GM23248 (cell line): Measurements from ENCODE around the gene R3HDM4.

Experiments used
- EZH2 ChIP-seq: fragments of 200-600 bp; sonication (generic); IDR thresholded peaks from 2 replicates; pipeline ENCODE4 v1.6.1; 2018; ENCODE audit warnings: antibody characterized with exemption, mild to moderate bottlenecking; ENCODE audit not compliant: insufficient read depth, poor library complexity, severe bottlenecking
- EZH2phosphoT487 ChIP-seq: fragments of 200-600 bp; sonication (generic); IDR thresholded peaks from 2 replicates; pipeline ENCODE4 v1.6.1; 2018; ENCODE audit warnings: antibody characterized with exemption, moderate library complexity, mild to moderate bottlenecking, low read depth; ENCODE audit not compliant: insufficient read depth

DNA sequence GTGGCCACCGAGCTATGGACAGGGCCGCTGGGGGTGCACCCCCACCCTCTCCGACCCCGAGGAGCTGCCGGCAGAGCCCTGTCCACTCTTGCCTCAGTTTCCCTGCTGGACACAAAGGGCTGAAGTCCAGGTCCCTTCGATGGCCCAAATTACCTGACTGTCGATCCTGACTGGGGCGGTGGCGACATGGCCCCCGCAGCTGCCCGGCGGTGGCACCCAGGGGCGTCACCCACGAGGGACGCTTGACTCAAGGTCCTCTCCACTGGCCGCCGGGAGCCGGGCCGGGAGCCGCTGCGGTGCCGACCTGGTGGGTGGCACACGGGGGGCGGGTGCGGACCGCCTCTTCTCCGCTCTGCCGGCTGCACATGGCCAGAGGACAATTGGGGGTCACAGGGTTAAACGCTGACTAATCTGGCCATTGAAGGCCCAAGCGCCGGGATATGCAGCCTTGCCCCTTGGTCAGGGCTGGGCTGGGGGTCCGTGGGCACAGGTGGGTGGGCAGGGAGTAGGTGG lies 29.2 kb upstream of the R3HDM4 start:
- TF ChIP-seq EZH2 (no peak), EZH2phosphoT487 (no peak)
